ENCODE results near the gene SMIM22. TPM values are rescaled to one million over a fixed set of nuclear protein-coding genes. Genes with fewer than 3 reads are reported as not detected.

The SMIM22 gene
- total RNA-seq, 1 experiment from 2014 or later: 3.3 TPM

DNA sequence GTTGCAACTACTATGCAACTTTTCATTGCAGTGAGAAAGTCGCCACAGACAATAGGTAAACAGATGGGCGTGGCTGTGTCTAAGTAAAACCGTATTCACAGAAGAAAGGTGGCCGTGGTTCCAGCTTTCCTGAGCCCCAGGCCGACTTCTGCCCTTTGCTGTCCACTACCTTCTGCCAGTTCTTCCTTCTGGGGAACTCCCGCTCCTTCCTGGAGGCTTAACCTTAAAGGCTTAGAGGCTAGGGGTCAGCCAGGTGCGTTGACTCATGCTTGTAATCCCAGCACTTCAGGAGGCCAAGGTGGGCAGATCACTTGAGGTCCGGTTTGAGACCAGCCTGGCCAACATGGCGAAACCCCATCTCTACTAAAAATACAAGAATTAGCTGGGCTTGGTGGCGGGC, 4.9 kb upstream of the SMIM22 start:
- Histone ChIP-seq H3K36me3 (ENCODE audit: control insufficient read depth in 1 of 2, insufficient read depth in 2 of 2, low read length in 2 of 2) (no peaks in the 10 kb centered on the region), H3K4me3 (replicated peaks in 1 of 2; ENCODE audit: low read depth in 1 of 2, low read length in 2 of 2) (no peak overlapping the region), H3K27ac (ENCODE audit: low read depth, low read length) (no peak overlapping the region), H3K9me2 (ENCODE audit: insufficient read depth) (no peaks in the 10 kb centered on the region), H3K4me1 (ENCODE audit: control insufficient read depth in 1 of 2, insufficient read depth in 2 of 2, low read length in 2 of 2) (peaks cover 5 to 7% of the 10 kb centered on the region in 2 experiments), H3K9me3 (ENCODE audit: control insufficient read depth in 1 of 2, insufficient read depth in 1 of 2, low read depth in 1 of 2, low read length in 2 of 2) (no peaks in the 10 kb centered on the region), H3K79me2 (ENCODE audit: insufficient read depth, low read length) (no peaks in the 10 kb centered on the region), H2AFZ (ENCODE audit: low read depth, low read length, poor library complexity, severe bottlenecking) (no peak overlapping the region), H3K27me3 (ENCODE audit: insufficient read depth, low read length) (no peaks in the 10 kb centered on the region), H3K9ac (ENCODE audit: low read length) (no peak overlapping the region), H3K4me2 (ENCODE audit: low read length) (0 out of 2 replicates have a peak overlapping the region, but pooled peaks have one; percentile 21), H4K20me1 (ENCODE audit: insufficient read depth) (no peaks in the 10 kb centered on the region)
- TF ChIP-seq SRF (IDR thresholded peaks at IDR 0.05; ENCODE audit: low read depth): no peak
- ChIA-PET RAD21 (ENCODE audit: low non-redundant PET in 1 of 2, low total read pairs in 2 of 2, uncharacterized antibody in 2 of 2, unreplicated experiment in 2 of 2) (no interaction called here), CTCF (no interaction called here), POLR2A (interaction anchor here (1.2 kb wide), 1 partner anchor 22 kb away, joined by 3 read pairs; no protein-coding TSS in a partner anchor)
- DNase-seq (ENCODE audit: low read depth, low spot score) (no peak), ATAC-seq (no peak)
- no TSS peak for BruUV-seq (replicated peaks)
- intact Hi-C loops (cut with micrococcal nuclease): no loop called here

DNA sequence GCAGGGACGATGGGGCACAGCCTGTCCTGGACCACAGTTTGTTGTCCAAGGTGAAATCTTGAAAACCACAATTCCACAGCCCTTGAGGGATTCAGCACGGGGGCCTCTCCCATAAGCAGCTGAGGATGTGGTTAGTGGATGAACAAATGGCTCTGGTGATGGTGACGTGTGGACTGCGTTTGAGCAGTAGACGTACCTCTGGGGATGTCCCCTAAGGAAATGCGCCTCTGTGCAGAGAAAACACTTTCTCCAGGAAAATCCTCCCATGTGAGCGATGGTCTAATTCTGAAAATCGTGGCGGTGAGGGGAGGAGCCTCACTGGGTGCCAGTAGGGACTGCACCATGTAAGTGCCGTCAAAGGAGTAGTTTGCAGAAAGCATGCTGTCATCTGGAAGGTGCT, 4.3 kb upstream of the SMIM22 start:
- TF ChIP-seq CEBPB (IDR thresholded peaks at IDR 0.05; ENCODE audit: low read depth): no peak
- TF ChIP-seq ZFX (IDR thresholded peaks at IDR 0.05): no peak
- no peak for TF ChIP-seq POLR2A (IDR thresholded peaks at IDR 0.05; ENCODE audit: borderline replicate concordance, extremely low read depth, insufficient read depth, insufficient read length)
- no peak for TF ChIP-seq EZH2 (IDR thresholded peaks at IDR 0.05)
- Histone ChIP-seq H3K4me2 (ENCODE audit: low read length) (no peak overlapping the region), H2AFZ (ENCODE audit: low read depth, low read length, poor library complexity, severe bottlenecking) (no peak overlapping the region), H3K36me3 (ENCODE audit: control insufficient read depth in 1 of 2, insufficient read depth in 2 of 2, low read length in 2 of 2) (no peaks in the 10 kb centered on the region), H4K20me1 (ENCODE audit: insufficient read depth) (no peaks in the 10 kb centered on the region), H3K4me1 (ENCODE audit: control insufficient read depth in 1 of 2, insufficient read depth in 2 of 2, low read length in 2 of 2) (peaks cover 6 to 7% of the 10 kb centered on the region in 2 experiments), H3K9me3 (ENCODE audit: control insufficient read depth in 1 of 2, insufficient read depth in 1 of 2, low read depth in 1 of 2, low read length in 2 of 2) (no peaks in the 10 kb centered on the region), H3K9me2 (ENCODE audit: insufficient read depth) (no peaks in the 10 kb centered on the region), H3K4me3 (replicated peaks in 1 of 2; ENCODE audit: low read depth in 1 of 2, low read length in 2 of 2) (no peak overlapping the region), H3K79me2 (ENCODE audit: insufficient read depth, low read length) (no peaks in the 10 kb centered on the region), H3K9ac (ENCODE audit: low read length) (no peak overlapping the region), H3K27me3 (ENCODE audit: insufficient read depth, low read length) (no peaks in the 10 kb centered on the region), H3K27ac (ENCODE audit: low read depth, low read length) (no peak overlapping the region)
- CTCF ChIA-PET: no interaction called here
- intact Hi-C loops (cut with micrococcal nuclease): no loop called here
- ATAC-seq (no peak), DNase-seq (ENCODE audit: low read depth, low spot score) (no peak)
- POLR2A ChIA-PET: interaction anchor here (1.2 kb wide), 1 partner anchor 22 kb away, joined by 3 read pairs; no protein-coding TSS in a partner anchor
- no TSS peak for BruUV-seq (replicated peaks)
- RAD21 ChIA-PET (ENCODE audit: low non-redundant PET in 1 of 2, low total read pairs in 2 of 2, uncharacterized antibody in 2 of 2, unreplicated experiment in 2 of 2): no interaction called here
